H9 (cell line): ENCODE results near the gene BZW2. TPM values are rescaled to one million over a fixed set of nuclear protein-coding genes. Genes with fewer than 3 reads are reported as not detected.
A peak's percentile ranks its signal among the peaks of the same experiment; 100 is the strongest.

Source experiments
- DNase-seq: peaks from one replicate; pipeline ENCODE4 v3.0.0-alpha.2; 2017
- H2AFZ ChIP-seq: one replicate; pipeline ENCODE4 v1.6.1; 2013; ENCODE audit warnings: mild to moderate bottlenecking, low read length, control low read depth, moderate library complexity
- H2AK5ac ChIP-seq: 2 replicates; pipeline ENCODE4 v1.6.1; 2013; ENCODE audit warnings: low read length, control low read depth, mixed read lengths; ENCODE audit not compliant: insufficient read length
- H2BK120ac ChIP-seq: one replicate; pipeline ENCODE4 v1.6.1; 2013; ENCODE audit warnings: low read depth, mild to moderate bottlenecking, low read length, control low read depth, inconsistent platforms; ENCODE audit not compliant: poor library complexity, severe bottlenecking
- H2BK12ac ChIP-seq: 2 replicates; pipeline ENCODE4 v1.6.1; 2013; ENCODE audit warnings: low read length, control low read depth, mixed read lengths, low read depth; ENCODE audit not compliant: insufficient read length
- H2BK15ac ChIP-seq: 2 replicates; pipeline ENCODE4 v1.6.1; 2013; ENCODE audit warnings: low read depth, low read length, control low read depth
- H2BK20ac ChIP-seq: one replicate; pipeline ENCODE4 v1.6.1; 2013; ENCODE audit warnings: low read depth, mild to moderate bottlenecking, low read length, control low read depth, inconsistent platforms; ENCODE audit not compliant: poor library complexity, severe bottlenecking
- H2BK5ac ChIP-seq: 2 replicates; pipeline ENCODE4 v1.6.1; 2013; ENCODE audit warnings: low read length, control low read depth, mixed read lengths; ENCODE audit not compliant: insufficient read length
- H3K14ac ChIP-seq: 2 replicates; pipeline ENCODE4 v1.6.1; 2013; ENCODE audit warnings: low read length, control low read depth; ENCODE audit not compliant: insufficient read depth
- H3K18ac ChIP-seq: 2 replicates; pipeline ENCODE4 v1.6.1; 2013; ENCODE audit warnings: low read depth, mild to moderate bottlenecking, mixed read lengths, low read length, control low read depth; ENCODE audit not compliant: insufficient read length
- H3K23ac ChIP-seq: 2 replicates; pipeline ENCODE4 v1.6.1; 2013; ENCODE audit warnings: low read length, control low read depth, mixed read lengths, low read depth; ENCODE audit not compliant: insufficient read length
- H3K23me2 ChIP-seq: 2 replicates; pipeline ENCODE4 v1.6.1; 2013; ENCODE audit warnings: low read depth, mild to moderate bottlenecking, mixed read lengths, low read length, control low read depth; ENCODE audit not compliant: insufficient read length, poor library complexity, severe bottlenecking
- H3K27ac ChIP-seq: 2 replicates; pipeline ENCODE4 v1.5.1; 2013; ENCODE audit warnings: low read length, control low read depth, mixed read lengths, low read depth; ENCODE audit not compliant: insufficient read length
- H3K27me3 ChIP-seq: 2 replicates; pipeline ENCODE4 v1.6.1; 2013; ENCODE audit warnings: low read length, control low read depth, inconsistent platforms; ENCODE audit not compliant: insufficient read depth
- H3K4ac ChIP-seq: 2 replicates; pipeline ENCODE4 v1.6.1; 2013; ENCODE audit warnings: low read depth, mild to moderate bottlenecking, control low read depth, inconsistent platforms, low read length, moderate library complexity
- H3K4me1 ChIP-seq: 2 replicates; pipeline ENCODE4 v1.6.1; 2013; ENCODE audit warnings: low read length, control low read depth, inconsistent platforms; ENCODE audit not compliant: insufficient read depth
- H3K4me2 ChIP-seq: 2 replicates; pipeline ENCODE4 v1.6.1; 2013; ENCODE audit warnings: low read length, control low read depth, mixed read lengths; ENCODE audit not compliant: insufficient read length, insufficient read depth
- H3K56ac ChIP-seq: 2 replicates; pipeline ENCODE4 v1.6.1; 2013; ENCODE audit warnings: low read depth, mild to moderate bottlenecking, mixed read lengths, low read length, control low read depth; ENCODE audit not compliant: insufficient read length
- H3K79me1 ChIP-seq: 2 replicates; pipeline ENCODE4 v1.6.1; 2013; ENCODE audit warnings: low read depth, mild to moderate bottlenecking, moderate library complexity, low read length, control low read depth, inconsistent platforms; ENCODE audit not compliant: insufficient read depth, poor library complexity, severe bottlenecking
- H3K79me2 ChIP-seq: 2 replicates; pipeline ENCODE4 v1.6.1; 2013; ENCODE audit warnings: low read length, control low read depth, inconsistent platforms; ENCODE audit not compliant: insufficient read depth
- H3K9ac ChIP-seq: 2 replicates; pipeline ENCODE4 v1.6.1; 2013; ENCODE audit warnings: low read length, control low read depth, mixed read lengths; ENCODE audit not compliant: insufficient read length; ENCODE audit errors: extremely low read depth
- H3K9me3 ChIP-seq: one replicate; pipeline ENCODE4 v1.6.1; 2013; ENCODE audit warnings: low read depth, low read length, inconsistent platforms; ENCODE audit not compliant: control insufficient read depth
- H3T11ph ChIP-seq: one replicate; pipeline ENCODE4 v1.6.1; 2013; ENCODE audit warnings: mild to moderate bottlenecking, low read length, control low read depth, inconsistent platforms
- H4K20me1 ChIP-seq: one replicate; pipeline ENCODE4 v1.6.1; 2013; ENCODE audit not compliant: control insufficient read depth, insufficient read length, insufficient read depth
- H4K5ac ChIP-seq: 2 replicates; pipeline ENCODE4 v1.6.1; 2013; ENCODE audit warnings: low read depth, mild to moderate bottlenecking, mixed read lengths, low read length, control low read depth; ENCODE audit not compliant: insufficient read length
- H4K8ac ChIP-seq: replicated peaks from 2 replicates; pipeline ENCODE4 v1.6.1; 2013; ENCODE audit warnings: low read length, control low read depth, mixed read lengths, low read depth; ENCODE audit not compliant: insufficient read length
- H4K91ac ChIP-seq: 2 replicates; pipeline ENCODE4 v1.6.1; 2013; ENCODE audit warnings: low read depth, mild to moderate bottlenecking, moderate library complexity, mixed read lengths, low read length, control low read depth; ENCODE audit not compliant: insufficient read length
- H3K27ac Mint-ChIP-seq, 3 experiments: 2 replicates in 2 of 3; 3 replicates in 1 of 3; pipeline ENCODE4 v1.8.0; 2020 to 2021; ENCODE audit warnings: mixed read lengths in 3 of 3, mild to moderate bottlenecking in 1 of 3, moderate library complexity in 1 of 3
- H3K27me3 Mint-ChIP-seq: 2 replicates; pipeline ENCODE4 v1.8.0; 2021; ENCODE audit warnings: low read depth, mild to moderate bottlenecking, moderate library complexity, mixed read lengths
- H3K36me3 Mint-ChIP-seq, 3 experiments: 2 replicates in 2 of 3; 3 replicates in 1 of 3; pipeline ENCODE4 v1.8.0; 2020 to 2021; ENCODE audit warnings: low read depth in 3 of 3, mixed read lengths in 3 of 3; ENCODE audit not compliant: insufficient read depth in 1 of 3
- H3K4me1 Mint-ChIP-seq, 2 experiments: 2 replicates each; pipeline ENCODE4 v1.8.0; 2020; ENCODE audit warnings: mixed read lengths in 2 of 2
- H3K4me3 Mint-ChIP-seq, 2 experiments: 2 replicates in 1 of 2; 3 replicates in 1 of 2; pipeline ENCODE4 v1.8.0; 2020 to 2021; ENCODE audit warnings: mild to moderate bottlenecking in 2 of 2, mixed read lengths in 2 of 2, moderate library complexity in 1 of 2
- H3K9me3 Mint-ChIP-seq, 2 experiments: 2 replicates in 1 of 2; 3 replicates in 1 of 2; pipeline ENCODE4 v1.8.0; 2020; ENCODE audit warnings: mild to moderate bottlenecking in 2 of 2, mixed read lengths in 2 of 2, moderate library complexity in 1 of 2
- WGBS: extraction: QIAGEN DNeasy Blood & Tissue Kit; methylation state at CpG from one replicate; pipeline ENCODE4 v1.1.7; 2013; ENCODE audit warnings: missing lambda C conversion rate, low lambda C conversion rate, mixed read lengths; ENCODE audit not compliant: insufficient read length; ENCODE audit errors: extremely low coverage; 5-methylcytosine and 5-hydroxymethylcytosine counted together
- total RNA-seq: library from RNA; stranded (reverse); gene quantifications from 2 replicates; pipeline ENCODE4 v1.2.1, GENCODE V29; 2021
- TF ChIP-seq, protein P1 (sequence below): fragments of 200-600 bp; sonication (generic); conservative IDR thresholded peaks from 3 replicates; pipeline ENCODE4 v1.8.0; 2021; ENCODE audit warnings: antibody characterized with exemption, mild to moderate bottlenecking

Gene BZW2
- total RNA-seq, 1 experiment from 2014 or later = 64.6 TPM

DNA sequence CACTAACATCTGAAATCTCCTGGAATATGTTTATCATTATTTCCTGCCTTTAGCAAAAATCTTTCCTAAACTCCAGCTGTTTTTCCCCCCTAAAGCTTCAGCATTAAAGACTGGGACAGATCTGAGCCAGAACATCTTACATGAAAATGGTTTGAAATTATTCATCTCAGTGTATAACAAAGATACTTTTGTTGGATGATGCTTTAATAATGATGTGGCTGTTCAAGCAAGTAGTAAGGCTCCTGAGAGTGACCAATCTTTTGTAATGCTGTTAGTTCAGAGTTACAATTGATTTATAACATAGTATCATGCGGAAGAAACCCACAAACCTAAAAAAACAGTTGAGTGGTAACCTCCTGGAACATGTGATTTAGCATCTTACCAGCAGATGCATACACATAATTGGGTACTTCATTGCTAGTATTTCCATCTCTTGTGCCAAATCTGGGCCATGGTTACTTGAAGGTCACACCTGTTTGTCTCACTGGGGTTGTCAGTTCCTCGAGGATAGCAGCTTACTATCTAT lies 1.5 kb downstream of the BZW2 start:
- Histone ChIP-seq H3K79me2 (peaks cover 29% of the 10 kb centered on the region; the same call in 1 of the 2 replicates), H4K5ac (no peak overlapping the region), H3T11ph (no peak overlapping the region), H2BK15ac (no peak overlapping the region), H2AK5ac (no peak overlapping the region), H3K14ac (no peak overlapping the region), H3K27me3 (no peaks in the 10 kb centered on the region), H3K56ac (no peak overlapping the region), H2BK5ac (no peak overlapping the region), H3K4ac (no peak overlapping the region), H2AFZ (no peak overlapping the region), H3K9ac (no peak overlapping the region), H4K20me1 (no peaks in the 10 kb centered on the region), H2BK20ac (no peak overlapping the region), H4K8ac (no peak overlapping the region), H2BK12ac (no peak overlapping the region), H4K91ac (no peak overlapping the region), H2BK120ac (no peak overlapping the region), H3K4me2 (peak overlapping the region; percentile 93), H3K9me3 (no peaks in the 10 kb centered on the region), H3K23ac (no peak overlapping the region), H3K27ac (no peak overlapping the region), H3K79me1 (no peaks in the 10 kb centered on the region), H3K4me1 (peaks cover 6% of the 10 kb centered on the region; the same call in 1 of the 2 replicates), H3K23me2 (peaks cover 10% of the 10 kb centered on the region), H3K18ac (no peak overlapping the region)
- Mint-ChIP-seq H3K27me3 (no peaks in the 10 kb centered on the region), H3K4me1 (peaks cover 38 to 46% of the 10 kb centered on the region in 2 experiments), H3K27ac (no peak overlapping the region), H3K36me3 (peaks cover 0 to 1% (median 0%) of the 10 kb centered on the region in 3 experiments; a peak in 2 of 7 replicates), H3K4me3 (peak overlapping the region; percentile 99 to 100), H3K9me3 (no peaks in the 10 kb centered on the region)
- no CpG with 5 or more reads among the region's 2 CpGs for WGBS
- no peak for DNase-seq
- TF ChIP-seq, protein P1, sequence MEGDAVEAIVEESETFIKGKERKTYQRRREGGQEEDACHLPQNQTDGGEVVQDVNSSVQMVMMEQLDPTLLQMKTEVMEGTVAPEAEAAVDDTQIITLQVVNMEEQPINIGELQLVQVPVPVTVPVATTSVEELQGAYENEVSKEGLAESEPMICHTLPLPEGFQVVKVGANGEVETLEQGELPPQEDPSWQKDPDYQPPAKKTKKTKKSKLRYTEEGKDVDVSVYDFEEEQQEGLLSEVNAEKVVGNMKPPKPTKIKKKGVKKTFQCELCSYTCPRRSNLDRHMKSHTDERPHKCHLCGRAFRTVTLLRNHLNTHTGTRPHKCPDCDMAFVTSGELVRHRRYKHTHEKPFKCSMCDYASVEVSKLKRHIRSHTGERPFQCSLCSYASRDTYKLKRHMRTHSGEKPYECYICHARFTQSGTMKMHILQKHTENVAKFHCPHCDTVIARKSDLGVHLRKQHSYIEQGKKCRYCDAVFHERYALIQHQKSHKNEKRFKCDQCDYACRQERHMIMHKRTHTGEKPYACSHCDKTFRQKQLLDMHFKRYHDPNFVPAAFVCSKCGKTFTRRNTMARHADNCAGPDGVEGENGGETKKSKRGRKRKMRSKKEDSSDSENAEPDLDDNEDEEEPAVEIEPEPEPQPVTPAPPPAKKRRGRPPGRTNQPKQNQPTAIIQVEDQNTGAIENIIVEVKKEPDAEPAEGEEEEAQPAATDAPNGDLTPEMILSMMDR = no peak
